Heart left ventricle (tissue), 13 donors: ENCODE data around the gene KDM4E.

ENCODE experiments used
- CTCF ChIP-seq, 12 donors: fragments of 200-600 bp; sonication (generic) in 4 of 12; IDR thresholded peaks; one replicate each; pipeline versions ENCODE4 v1.5.0 to v1.8.0; 2018 to 2022; ENCODE audit warnings: antibody characterized with exemption in 12 of 12, mild to moderate bottlenecking in 5 of 12
- POLR2A ChIP-seq, 2 donors: fragments of 450-650 bp; IDR thresholded peaks; one replicate each; pipeline ENCODE4 v1.6.1; 2017; ENCODE audit warnings: antibody characterized with exemption in 2 of 2, mild to moderate bottlenecking in 2 of 2, moderate library complexity in 2 of 2
- donor health status: ischemic (EF 13 %, LVEDD 7.1; RV severe dilation, severe dysfunction).
- donor health status: DM: no; HTN: yes; CAD: no.
- donor health status: DM: no; HTN: no; CAD: no.
- donor health status: ischemic (EF 25% LVEDD 6.9; RV normal size, moderate dysfunction).
- donor health status: ischemic (EF 25% LVEDD 5.7; RV mildly dilated, moderate dysfunction).
- donor health status: ischemic (EF 35%, LVEDD 5.7; RV mildly dilated, moderate dysfunction).
- donor health status: nonischemic (EF 11% LVEDD 7.7; RV severe dilation, severe dysfunction).
- donor health status: DM: yes; HTN: yes; CAD: no.
- donor health status: PGD.
- donor health status: ischemic (EF 29% LVEDD 5.4; RV normal size, mild dysfunction).
- donor health status: nonischemic (EF 23%, LVEDD 6.1; RV moderate dilation, normal function).

GRCh38 chr11:95068549-95068948 lies 43.5 kb downstream of the KDM4E start:
- TF ChIP-seq CTCF (IDR thresholded peaks at IDR 0.05) (no peak), POLR2A (IDR thresholded peaks at IDR 0.05) (peak; percentile 12 to 84)
